Measurements from ENCODE around the gene DIAPH2.

The DIAPH2 gene

DNA sequence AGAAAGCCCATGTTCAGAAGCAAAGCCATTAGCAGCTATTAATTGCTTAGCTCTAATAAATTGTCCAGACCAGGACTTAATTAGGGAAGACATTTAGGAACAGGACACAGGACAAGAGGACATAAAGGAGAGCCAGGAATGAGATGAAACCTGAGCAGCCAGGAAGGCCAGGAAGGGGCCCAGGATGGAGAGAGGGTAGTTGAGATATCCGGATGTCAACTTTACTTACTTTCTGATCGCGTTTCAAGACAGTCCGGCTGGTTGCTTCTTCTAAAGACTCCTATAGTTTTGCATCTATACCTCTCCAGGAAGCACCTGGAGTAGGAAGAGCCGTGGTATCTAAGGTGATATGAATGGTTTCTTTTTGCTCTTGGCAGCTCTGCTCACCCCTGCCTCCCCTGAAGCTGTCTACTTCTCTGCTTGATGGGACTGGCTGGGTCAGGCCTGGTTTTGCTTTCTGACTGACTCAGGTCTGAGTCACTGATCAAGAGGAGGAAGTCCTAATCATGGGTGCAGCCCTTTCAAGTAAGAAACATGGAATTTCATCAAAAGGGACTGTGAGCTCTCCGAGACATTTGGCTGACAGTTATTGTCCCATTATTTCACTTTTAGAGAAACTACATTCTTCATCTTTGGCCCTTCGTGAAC, 932.4 kb downstream of the DIAPH2 start:
- no peaks in the 10 kb centered on the region for H3K4me1 ChIP-seq (ENCODE audit: control insufficient read depth in 5 of 5, insufficient read depth in 5 of 5, low read length in 5 of 5)
- H3K27me3 ChIP-seq (ENCODE audit: control insufficient read depth in 5 of 5, insufficient read depth in 4 of 5, low read length in 5 of 5) = peaks cover 0 to 3% (median 0%) of the 10 kb centered on the region in 5 donors
- no peak overlapping the region for H3K9ac ChIP-seq (ENCODE audit: low read length in 5 of 5)
- no peak overlapping the region for H3K4me3 ChIP-seq (ENCODE audit: low read depth in 1 of 5, low read length in 5 of 5)
- no peak overlapping the region for H3K27ac ChIP-seq (ENCODE audit: low read depth, low read length)
- H3K36me3 ChIP-seq (ENCODE audit: control insufficient read depth in 5 of 5, insufficient read depth in 5 of 5, low read length in 5 of 5) = no peaks in the 10 kb centered on the region
- no peaks in the 10 kb centered on the region for H3K9me3 ChIP-seq (ENCODE audit: control insufficient read depth in 5 of 5, low read length in 5 of 5)

DNA sequence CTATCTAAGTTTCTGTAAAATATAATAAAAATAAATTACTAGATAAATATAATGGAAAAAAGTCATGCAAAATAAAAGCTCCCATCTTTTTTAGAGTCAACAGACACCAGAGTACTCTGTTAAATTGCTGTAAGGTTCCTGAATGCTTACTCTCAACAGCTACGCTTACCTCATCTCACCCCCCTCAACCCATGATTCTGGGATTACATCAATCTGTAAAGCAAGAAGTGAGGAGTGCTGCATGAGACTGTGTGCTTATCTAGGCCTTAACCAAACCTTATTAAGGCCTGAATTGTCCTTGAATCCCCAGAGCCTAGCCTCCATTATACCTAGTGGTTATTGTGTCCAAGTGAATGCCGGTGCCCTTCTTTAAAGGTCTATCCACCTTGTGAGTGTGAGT, 934.9 kb downstream of the DIAPH2 start:
- Histone ChIP-seq H3K4me1 (ENCODE audit: control insufficient read depth in 5 of 5, insufficient read depth in 5 of 5, low read length in 5 of 5) (no peaks in the 10 kb centered on the region), H3K4me3 (ENCODE audit: low read depth in 1 of 5, low read length in 5 of 5) (no peak overlapping the region), H3K36me3 (ENCODE audit: control insufficient read depth in 5 of 5, insufficient read depth in 5 of 5, low read length in 5 of 5) (no peaks in the 10 kb centered on the region), H3K27me3 (ENCODE audit: control insufficient read depth in 5 of 5, insufficient read depth in 4 of 5, low read length in 5 of 5) (peaks cover 0 to 3% (median 0%) of the 10 kb centered on the region in 5 donors), H3K27ac (ENCODE audit: low read depth, low read length) (no peak overlapping the region), H3K9ac (ENCODE audit: low read length in 5 of 5) (no peak overlapping the region), H3K9me3 (ENCODE audit: control insufficient read depth in 5 of 5, low read length in 5 of 5) (no peaks in the 10 kb centered on the region)

DNA sequence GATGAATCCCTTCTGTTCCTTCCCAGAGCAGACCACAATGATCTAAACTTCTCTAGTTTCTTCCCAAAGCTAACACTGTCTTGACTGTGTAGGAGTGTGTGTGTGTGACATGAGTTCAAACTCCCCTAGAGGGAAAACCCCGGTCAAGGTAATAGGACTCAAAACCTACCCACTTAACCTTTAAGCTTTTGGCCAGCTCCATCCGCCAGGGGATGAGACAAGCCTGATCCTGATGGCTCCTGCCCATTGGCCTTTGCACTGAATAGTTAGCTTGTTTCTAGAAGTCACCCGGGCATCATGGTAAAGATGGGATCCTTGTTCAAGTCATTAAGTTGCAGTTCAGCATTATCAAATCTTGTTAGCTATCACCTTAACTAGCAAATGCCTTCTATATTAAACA, 937.5 kb downstream of the DIAPH2 start:
- no peak overlapping the region for H3K9ac ChIP-seq (ENCODE audit: low read length in 5 of 5)
- H3K4me3 ChIP-seq (ENCODE audit: low read depth in 1 of 5, low read length in 5 of 5) = no peak overlapping the region
- H3K9me3 ChIP-seq (ENCODE audit: control insufficient read depth in 5 of 5, low read length in 5 of 5) = no peaks in the 10 kb centered on the region
- peaks cover 0 to 3% (median 0%) of the 10 kb centered on the region in 5 donors for H3K27me3 ChIP-seq (ENCODE audit: control insufficient read depth in 5 of 5, insufficient read depth in 4 of 5, low read length in 5 of 5)
- no peak overlapping the region for H3K27ac ChIP-seq (ENCODE audit: low read depth, low read length)
- H3K36me3 ChIP-seq (ENCODE audit: control insufficient read depth in 5 of 5, insufficient read depth in 5 of 5, low read length in 5 of 5) = no peaks in the 10 kb centered on the region
- H3K4me1 ChIP-seq (ENCODE audit: control insufficient read depth in 5 of 5, insufficient read depth in 5 of 5, low read length in 5 of 5) = no peaks in the 10 kb centered on the region

DNA sequence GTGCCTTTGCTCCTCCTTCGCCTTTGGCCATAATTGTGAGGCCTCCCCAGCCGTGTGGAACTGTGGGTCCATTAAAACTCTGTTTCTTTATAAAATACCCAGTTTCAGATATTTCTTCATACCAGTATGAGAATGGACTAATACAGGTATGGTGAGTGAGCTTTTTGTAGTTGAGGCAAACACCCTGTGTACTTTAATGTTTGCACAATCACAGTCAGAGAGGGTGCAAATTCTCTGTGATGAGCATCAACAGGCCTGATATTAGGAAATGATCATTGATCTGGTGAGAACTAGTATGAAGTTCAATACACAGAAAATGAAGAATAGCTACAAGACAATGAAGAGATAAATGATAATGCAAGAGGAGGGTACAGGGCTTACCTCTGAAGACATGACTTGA, 943.7 kb downstream of the DIAPH2 start:
- peaks cover 0 to 6% (median 0%) of the 10 kb centered on the region in 5 donors for H3K27me3 ChIP-seq (ENCODE audit: control insufficient read depth in 5 of 5, insufficient read depth in 4 of 5, low read length in 5 of 5)
- H3K36me3 ChIP-seq (ENCODE audit: control insufficient read depth in 5 of 5, insufficient read depth in 5 of 5, low read length in 5 of 5) = no peaks in the 10 kb centered on the region
- H3K4me3 ChIP-seq (ENCODE audit: low read depth in 1 of 5, low read length in 5 of 5) = no peak overlapping the region
- H3K27ac ChIP-seq (ENCODE audit: low read depth, low read length) = no peak overlapping the region
- H3K9me3 ChIP-seq (ENCODE audit: control insufficient read depth in 5 of 5, low read length in 5 of 5) = no peaks in the 10 kb centered on the region
- no peaks in the 10 kb centered on the region for H3K4me1 ChIP-seq (ENCODE audit: control insufficient read depth in 5 of 5, insufficient read depth in 5 of 5, low read length in 5 of 5)
- no peak overlapping the region for H3K9ac ChIP-seq (ENCODE audit: low read length in 5 of 5)

DNA sequence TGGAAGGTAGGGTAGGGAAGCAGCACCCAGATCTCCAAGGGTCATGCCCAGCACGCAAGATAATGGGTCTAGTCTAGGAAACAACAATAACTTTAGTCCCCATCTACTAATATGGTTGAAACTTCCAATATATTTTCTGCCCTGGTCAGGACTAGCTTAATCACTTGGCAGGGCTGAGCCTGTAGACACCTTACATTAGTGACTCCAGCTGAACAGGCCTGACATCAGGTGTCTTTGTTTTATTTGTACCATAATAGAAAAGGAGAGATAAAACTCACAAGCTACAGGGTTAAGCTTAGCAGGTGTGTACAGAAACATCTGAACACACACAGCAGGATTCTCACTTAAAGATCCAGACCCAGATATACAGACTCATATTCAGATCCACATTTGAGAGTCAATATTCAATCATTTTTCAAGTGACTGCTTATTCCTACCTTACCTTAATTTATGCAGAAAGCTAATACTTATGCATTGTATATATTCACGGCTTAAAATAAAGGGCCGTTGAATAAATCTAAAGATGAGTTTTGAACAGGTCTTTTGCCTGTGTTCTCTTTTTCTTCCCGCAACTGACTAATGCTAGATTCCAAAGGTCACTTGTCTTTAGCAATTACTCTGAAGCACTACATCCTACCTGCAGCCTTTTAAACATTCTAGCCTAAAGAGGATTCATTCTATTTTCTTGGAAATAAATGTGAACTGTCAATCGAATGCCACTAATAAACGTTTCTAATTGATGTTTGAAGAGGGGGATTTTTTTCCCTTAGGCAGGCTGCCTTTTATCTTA, 944.4 kb downstream of the DIAPH2 start:
- H3K9ac ChIP-seq (ENCODE audit: low read length in 5 of 5) = no peak overlapping the region
- H3K36me3 ChIP-seq (ENCODE audit: control insufficient read depth in 5 of 5, insufficient read depth in 5 of 5, low read length in 5 of 5) = no peaks in the 10 kb centered on the region
- no peaks in the 10 kb centered on the region for H3K4me1 ChIP-seq (ENCODE audit: control insufficient read depth in 5 of 5, insufficient read depth in 5 of 5, low read length in 5 of 5)
- no peak overlapping the region for H3K27ac ChIP-seq (ENCODE audit: low read depth, low read length)
- H3K4me3 ChIP-seq (ENCODE audit: low read depth in 1 of 5, low read length in 5 of 5) = no peak overlapping the region
- peaks cover 0 to 6% (median 0%) of the 10 kb centered on the region in 5 donors for H3K27me3 ChIP-seq (ENCODE audit: control insufficient read depth in 5 of 5, insufficient read depth in 4 of 5, low read length in 5 of 5)
- no peaks in the 10 kb centered on the region for H3K9me3 ChIP-seq (ENCODE audit: control insufficient read depth in 5 of 5, low read length in 5 of 5)

DNA sequence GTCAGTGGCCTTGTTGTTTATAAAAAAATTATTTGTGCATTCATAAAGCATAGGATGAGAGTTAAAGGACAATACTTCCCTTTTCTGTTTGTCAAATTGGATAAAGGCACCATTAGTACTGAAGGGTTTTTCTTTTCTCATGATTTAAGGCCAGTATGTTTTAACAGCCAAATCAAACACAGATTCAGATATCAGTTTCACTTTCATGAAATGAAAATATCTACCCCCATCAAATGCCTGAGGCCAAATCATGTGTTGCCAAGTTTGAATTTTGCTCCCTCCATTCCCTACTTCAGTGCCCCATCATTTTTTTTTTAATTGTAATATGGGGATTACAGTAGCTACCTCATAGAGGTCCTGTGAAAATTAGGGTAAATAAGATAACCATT, 944.9 kb downstream of the DIAPH2 start:
- no peaks in the 10 kb centered on the region for H3K36me3 ChIP-seq (ENCODE audit: control insufficient read depth in 5 of 5, insufficient read depth in 5 of 5, low read length in 5 of 5)
- no peaks in the 10 kb centered on the region for H3K9me3 ChIP-seq (ENCODE audit: control insufficient read depth in 5 of 5, low read length in 5 of 5)
- H3K27ac ChIP-seq (ENCODE audit: low read depth, low read length) = no peak overlapping the region
- peaks cover 0 to 6% (median 0%) of the 10 kb centered on the region in 5 donors for H3K27me3 ChIP-seq (ENCODE audit: control insufficient read depth in 5 of 5, insufficient read depth in 4 of 5, low read length in 5 of 5)
- H3K9ac ChIP-seq (ENCODE audit: low read length in 5 of 5) = no peak overlapping the region
- no peaks in the 10 kb centered on the region for H3K4me1 ChIP-seq (ENCODE audit: control insufficient read depth in 5 of 5, insufficient read depth in 5 of 5, low read length in 5 of 5)
- H3K4me3 ChIP-seq (ENCODE audit: low read depth in 1 of 5, low read length in 5 of 5) = no peak overlapping the region

DNA sequence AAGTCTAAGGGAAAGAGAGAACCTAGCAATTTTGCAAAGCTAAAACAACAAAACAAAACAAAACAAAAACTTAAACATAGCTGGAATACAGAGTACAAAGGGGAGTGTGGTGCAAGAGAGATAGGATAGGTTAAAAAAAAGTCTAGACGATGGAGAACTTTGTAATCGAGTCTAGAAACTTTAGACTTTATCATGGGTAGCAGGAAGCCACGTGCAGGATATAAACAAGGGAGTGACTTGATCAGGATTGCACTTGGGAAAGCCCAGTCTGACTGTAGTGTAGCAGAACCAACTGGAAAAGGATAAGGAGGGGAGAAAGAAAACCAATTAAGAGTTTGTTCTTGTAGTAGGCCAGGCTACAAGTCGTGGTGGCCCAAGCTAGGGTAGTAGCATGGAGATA, 949.2 kb downstream of the DIAPH2 start:
- H3K9ac ChIP-seq (ENCODE audit: low read length in 5 of 5) = no peak overlapping the region
- H3K9me3 ChIP-seq (ENCODE audit: control insufficient read depth in 5 of 5, low read length in 5 of 5) = no peaks in the 10 kb centered on the region
- no peak overlapping the region for H3K4me3 ChIP-seq (ENCODE audit: low read depth in 1 of 5, low read length in 5 of 5)
- H3K27me3 ChIP-seq (ENCODE audit: control insufficient read depth in 5 of 5, insufficient read depth in 4 of 5, low read length in 5 of 5) = peaks cover 0 to 8% (median 0%) of the 10 kb centered on the region in 5 donors
- no peak overlapping the region for H3K27ac ChIP-seq (ENCODE audit: low read depth, low read length)
- no peaks in the 10 kb centered on the region for H3K36me3 ChIP-seq (ENCODE audit: control insufficient read depth in 5 of 5, insufficient read depth in 5 of 5, low read length in 5 of 5)
- H3K4me1 ChIP-seq (ENCODE audit: control insufficient read depth in 5 of 5, insufficient read depth in 5 of 5, low read length in 5 of 5) = no peaks in the 10 kb centered on the region

DNA sequence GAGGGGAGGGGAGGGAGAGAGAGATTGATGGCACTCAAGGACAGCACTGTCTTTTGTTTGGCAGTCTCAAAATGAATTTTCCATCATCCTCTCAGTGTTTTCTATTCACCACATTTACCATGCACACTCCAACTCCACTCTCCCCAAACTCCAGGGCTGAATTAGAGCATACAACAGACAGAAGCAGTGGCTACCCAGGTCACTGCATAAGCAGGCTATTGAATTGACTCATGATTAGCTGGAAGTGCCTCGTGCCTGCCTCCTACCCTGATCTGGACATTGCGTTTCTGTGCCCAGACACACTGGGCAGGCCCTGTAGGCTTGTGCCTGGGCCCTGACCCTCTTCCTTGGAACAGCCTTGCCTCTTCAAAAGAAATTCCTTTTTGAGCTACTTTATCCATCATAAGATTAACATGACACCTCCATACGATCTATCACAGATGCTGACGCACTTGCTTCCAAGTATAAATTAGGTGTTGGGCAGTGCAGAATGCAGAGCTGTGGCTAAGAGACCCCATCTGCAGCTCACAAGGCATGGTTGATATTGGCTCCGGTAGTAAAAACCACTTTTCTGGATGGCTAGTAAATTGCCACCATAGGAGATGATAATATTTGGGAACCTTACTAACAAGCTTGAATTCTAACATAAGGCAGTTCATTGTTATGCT, 952.0 kb downstream of the DIAPH2 start:
- no peak overlapping the region for H3K9ac ChIP-seq (ENCODE audit: low read length in 5 of 5)
- no peaks in the 10 kb centered on the region for H3K36me3 ChIP-seq (ENCODE audit: control insufficient read depth in 5 of 5, insufficient read depth in 5 of 5, low read length in 5 of 5)
- no peaks in the 10 kb centered on the region for H3K9me3 ChIP-seq (ENCODE audit: control insufficient read depth in 5 of 5, low read length in 5 of 5)
- no peak overlapping the region for H3K27ac ChIP-seq (ENCODE audit: low read depth, low read length)
- no peak overlapping the region for H3K4me3 ChIP-seq (ENCODE audit: low read depth in 1 of 5, low read length in 5 of 5)
- no peaks in the 10 kb centered on the region for H3K4me1 ChIP-seq (ENCODE audit: control insufficient read depth in 5 of 5, insufficient read depth in 5 of 5, low read length in 5 of 5)
- H3K27me3 ChIP-seq (ENCODE audit: control insufficient read depth in 5 of 5, insufficient read depth in 4 of 5, low read length in 5 of 5) = peaks cover 0 to 7% (median 0%) of the 10 kb centered on the region in 5 donors

DNA sequence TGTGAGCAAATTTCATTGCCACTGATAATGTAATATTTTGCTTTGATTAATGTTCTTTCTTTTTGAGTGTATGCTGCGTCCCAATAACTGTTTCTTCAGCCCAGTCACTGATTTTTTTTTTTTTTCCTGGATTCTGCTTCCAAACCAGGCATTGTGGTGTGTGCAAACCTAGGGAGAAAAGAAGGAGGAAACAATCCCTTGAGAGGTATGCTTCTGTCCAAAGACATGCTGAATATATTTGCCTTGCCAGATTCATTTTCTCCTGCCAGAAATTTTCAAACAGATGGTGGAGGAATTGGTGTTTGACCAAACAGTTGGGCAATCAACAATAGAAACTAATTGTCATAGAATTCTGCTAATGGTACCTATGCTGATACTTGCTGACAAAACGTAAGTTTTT, 952.6 kb downstream of the DIAPH2 start:
- Histone ChIP-seq H3K36me3 (ENCODE audit: control insufficient read depth in 5 of 5, insufficient read depth in 5 of 5, low read length in 5 of 5) (no peaks in the 10 kb centered on the region), H3K9ac (ENCODE audit: low read length in 5 of 5) (no peak overlapping the region), H3K27ac (ENCODE audit: low read depth, low read length) (no peak overlapping the region), H3K4me1 (ENCODE audit: control insufficient read depth in 5 of 5, insufficient read depth in 5 of 5, low read length in 5 of 5) (no peaks in the 10 kb centered on the region), H3K27me3 (ENCODE audit: control insufficient read depth in 5 of 5, insufficient read depth in 4 of 5, low read length in 5 of 5) (peaks cover 0 to 7% (median 0%) of the 10 kb centered on the region in 5 donors), H3K9me3 (ENCODE audit: control insufficient read depth in 5 of 5, low read length in 5 of 5) (peaks cover 0 to under 1% (median 0%) of the 10 kb centered on the region in 5 donors), H3K4me3 (ENCODE audit: low read depth in 1 of 5, low read length in 5 of 5) (no peak overlapping the region)

DNA sequence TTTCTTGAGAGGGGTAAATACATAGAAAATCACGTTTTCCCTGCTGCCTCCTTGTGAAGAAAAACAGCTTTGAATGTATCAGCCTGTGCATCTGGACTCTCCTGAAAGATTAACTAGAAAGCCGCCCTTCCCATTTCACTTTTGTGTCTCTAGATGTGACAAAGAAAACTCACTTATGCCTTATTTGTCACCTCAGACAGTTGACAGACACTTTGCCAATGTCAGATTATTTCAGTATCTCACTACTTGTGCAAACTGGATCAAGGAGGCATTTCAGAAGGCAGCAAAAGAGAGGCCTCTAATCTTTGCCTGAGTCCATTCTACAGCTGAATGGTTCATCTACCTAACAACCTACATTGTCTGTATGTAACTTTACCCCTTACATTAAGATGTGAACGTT, 954.0 kb downstream of the DIAPH2 start:
- peaks cover 0 to 7% (median 0%) of the 10 kb centered on the region in 5 donors for H3K27me3 ChIP-seq (ENCODE audit: control insufficient read depth in 5 of 5, insufficient read depth in 4 of 5, low read length in 5 of 5)
- no peaks in the 10 kb centered on the region for H3K4me1 ChIP-seq (ENCODE audit: control insufficient read depth in 5 of 5, insufficient read depth in 5 of 5, low read length in 5 of 5)
- H3K36me3 ChIP-seq (ENCODE audit: control insufficient read depth in 5 of 5, insufficient read depth in 5 of 5, low read length in 5 of 5) = no peaks in the 10 kb centered on the region
- peaks cover 0 to 14% (median 0%) of the 10 kb centered on the region in 5 donors for H3K9me3 ChIP-seq (ENCODE audit: control insufficient read depth in 5 of 5, low read length in 5 of 5)
- H3K9ac ChIP-seq (ENCODE audit: low read length in 5 of 5) = no peak overlapping the region
- H3K27ac ChIP-seq (ENCODE audit: low read depth, low read length) = no peak overlapping the region
- H3K4me3 ChIP-seq (ENCODE audit: low read depth in 1 of 5, low read length in 5 of 5) = no peak overlapping the region

All from subcutaneous abdominal adipose tissue (tissue), 5 donors.